Fibroblast of the conjunctiva (primary cell): Measurements from ENCODE around the gene POLR3A.

Experiments used
- DNase-seq: peaks from one replicate; pipeline ENCODE4 v3.0.0-alpha.2; 2010; ENCODE audit warnings: low read depth

Gene POLR3A

GRCh38 chr10:77977934-77978333 lies 51.4 kb downstream of the POLR3A start:
- no peak for DNase-seq

GRCh38 chr10:77977016-77977415 lies 52.3 kb downstream of the POLR3A start:
- no peak for DNase-seq

GRCh38 chr10:77975086-77975666 lies 54.1 kb downstream of the POLR3A start:
- no peak for DNase-seq

GRCh38 chr10:77974396-77975074 lies 54.8 kb downstream of the POLR3A start:
- DNase-seq, result peak; percentile 38

- no peak for DNase-seq
Measured at GRCh38 chr10:77973276-77973675, 56.0 kb downstream of the POLR3A start.

- DNase-seq, result no peak
Measured at GRCh38 chr10:77972148-77972547, 57.2 kb downstream of the POLR3A start.

GRCh38 chr10:77971804-77972144 lies 57.5 kb downstream of the POLR3A start:
- DNase-seq, result no peak

- peak; percentile 80 for DNase-seq
Measured at GRCh38 chr10:77970869-77971803, 58.2 kb downstream of the POLR3A start.

- no peak for DNase-seq
Measured at GRCh38 chr10:77969114-77969513, 60.2 kb downstream of the POLR3A start.

- no peak for DNase-seq
Measured at GRCh38 chr10:77967611-77968022, 61.7 kb downstream of the POLR3A start.

- peak; percentile 51 for DNase-seq
Measured at GRCh38 chr10:77965294-77965693, 64.0 kb downstream of the POLR3A start.

- no peak for DNase-seq
Measured at GRCh38 chr10:77964811-77965210, 64.5 kb downstream of the POLR3A start.

GRCh38 chr10:77963901-77964300 lies 65.4 kb downstream of the POLR3A start:
- no peak for DNase-seq

- no peak for DNase-seq
Measured at GRCh38 chr10:77962350-77963146, 66.8 kb downstream of the POLR3A start.

GRCh38 chr10:77961668-77962067 lies 67.6 kb downstream of the POLR3A start:
- DNase-seq, result no peak

GRCh38 chr10:77960829-77961329 lies 68.4 kb downstream of the POLR3A start:
- no peak for DNase-seq

GRCh38 chr10:77959887-77960455 lies 69.3 kb downstream of the POLR3A start:
- DNase-seq, result no peak

- no peak for DNase-seq
Measured at GRCh38 chr10:77959384-77959783, 69.9 kb downstream of the POLR3A start.

- DNase-seq, result no peak
Measured at GRCh38 chr10:77955136-77955535, 74.2 kb downstream of the POLR3A start.

- no peak for DNase-seq
Measured at GRCh38 chr10:77949167-77949566, 80.1 kb downstream of the POLR3A start.

GRCh38 chr10:77946084-77946483 lies 83.2 kb downstream of the POLR3A start:
- DNase-seq, result no peak

- DNase-seq, result peak; percentile 70
Measured at GRCh38 chr10:77944519-77944918, 84.8 kb downstream of the POLR3A start.
